Measurements from ENCODE around the gene ZNF280A.

Gene ZNF280A

DNA sequence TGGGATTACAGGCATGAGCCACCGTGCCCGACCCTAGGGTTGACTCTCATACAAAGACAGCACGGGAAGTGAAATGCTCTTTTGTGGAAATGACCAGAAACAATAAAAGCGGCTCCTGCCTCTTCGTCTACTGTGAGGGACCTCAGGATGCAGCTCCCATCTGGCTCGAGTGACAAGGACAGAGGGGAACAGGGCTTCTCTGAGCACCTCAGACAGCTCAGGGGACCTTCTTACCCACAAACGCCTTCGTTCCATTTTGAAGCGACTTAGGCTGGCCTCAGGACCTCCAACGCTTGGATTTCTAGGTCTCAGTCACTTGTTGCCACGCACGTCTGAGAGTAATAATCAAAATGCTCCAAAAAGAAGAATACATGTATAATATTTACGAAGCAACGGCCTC is 36.5 kb upstream of the ZNF280A start:
- Histone ChIP-seq H3K36me3 (replicated peaks; ENCODE audit: insufficient read depth, low read length) (no peaks in the 10 kb centered on the region), H3K9me3 (replicated peaks; ENCODE audit: insufficient read depth, low read length) (no peaks in the 10 kb centered on the region)
- TF ChIP-seq, protein P1, sequence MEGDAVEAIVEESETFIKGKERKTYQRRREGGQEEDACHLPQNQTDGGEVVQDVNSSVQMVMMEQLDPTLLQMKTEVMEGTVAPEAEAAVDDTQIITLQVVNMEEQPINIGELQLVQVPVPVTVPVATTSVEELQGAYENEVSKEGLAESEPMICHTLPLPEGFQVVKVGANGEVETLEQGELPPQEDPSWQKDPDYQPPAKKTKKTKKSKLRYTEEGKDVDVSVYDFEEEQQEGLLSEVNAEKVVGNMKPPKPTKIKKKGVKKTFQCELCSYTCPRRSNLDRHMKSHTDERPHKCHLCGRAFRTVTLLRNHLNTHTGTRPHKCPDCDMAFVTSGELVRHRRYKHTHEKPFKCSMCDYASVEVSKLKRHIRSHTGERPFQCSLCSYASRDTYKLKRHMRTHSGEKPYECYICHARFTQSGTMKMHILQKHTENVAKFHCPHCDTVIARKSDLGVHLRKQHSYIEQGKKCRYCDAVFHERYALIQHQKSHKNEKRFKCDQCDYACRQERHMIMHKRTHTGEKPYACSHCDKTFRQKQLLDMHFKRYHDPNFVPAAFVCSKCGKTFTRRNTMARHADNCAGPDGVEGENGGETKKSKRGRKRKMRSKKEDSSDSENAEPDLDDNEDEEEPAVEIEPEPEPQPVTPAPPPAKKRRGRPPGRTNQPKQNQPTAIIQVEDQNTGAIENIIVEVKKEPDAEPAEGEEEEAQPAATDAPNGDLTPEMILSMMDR (IDR thresholded peaks at IDR 0.05; ENCODE audit: low read length), result no peak
- no peak for TF ChIP-seq EZH2 (optimal IDR thresholded peaks at IDR 0.05; ENCODE audit: low read depth, low read length)
- TF ChIP-seq EZH2phosphoT487 (IDR thresholded peaks at IDR 0.05; ENCODE audit: low read length), result no peak

DNA sequence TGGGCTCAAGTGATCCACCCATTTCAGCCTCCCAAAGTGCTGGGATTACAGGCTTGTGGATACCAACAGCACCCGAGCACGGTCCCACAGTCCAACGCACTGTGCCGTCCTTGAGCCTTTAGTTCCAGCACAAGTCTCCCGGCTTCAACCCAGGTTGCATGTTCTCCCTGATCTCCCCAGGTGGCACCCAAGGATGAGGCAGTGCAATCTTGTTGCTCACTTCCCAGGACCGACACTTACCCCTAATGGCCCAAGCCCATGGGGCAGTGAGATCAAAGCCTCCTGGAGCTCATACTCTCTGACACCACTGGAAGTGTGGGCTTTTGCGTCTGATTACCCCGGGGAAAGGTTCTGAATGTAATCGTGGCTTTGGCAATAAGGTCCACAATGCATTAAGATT is 35.5 kb upstream of the ZNF280A start:
- Histone ChIP-seq H3K27ac (ENCODE audit: low read length) (no peak overlapping the region), H3K9me2 (replicated peaks; ENCODE audit: insufficient read depth, low read length) (no peaks in the 10 kb centered on the region), H2AFZ (ENCODE audit: low read length) (no peak overlapping the region), H3K4me2 (ENCODE audit: low read depth, low read length) (no peak overlapping the region), H4K20me1 (ENCODE audit: insufficient read depth, low read length) (no peaks in the 10 kb centered on the region), H3K9me3 (replicated peaks; ENCODE audit: insufficient read depth, low read length) (no peaks in the 10 kb centered on the region), H3K79me2 (ENCODE audit: low read length) (no peaks in the 10 kb centered on the region), H3K9ac (ENCODE audit: low read length) (no peak overlapping the region), H3F3A (ENCODE audit: insufficient read depth, low read length) (no peaks in the 10 kb centered on the region), H3K27me3 (replicated peaks; ENCODE audit: insufficient read depth, low read length) (no peaks in the 10 kb centered on the region), H3K4me3 (ENCODE audit: low read length) (no peak overlapping the region), H3K36me3 (replicated peaks; ENCODE audit: insufficient read depth, low read length) (no peaks in the 10 kb centered on the region), H3K4me1 (ENCODE audit: low read length) (peaks cover 3% of the 10 kb centered on the region; the same call in 1 of the 2 replicates)
- TF ChIP-seq EZH2phosphoT487 (IDR thresholded peaks at IDR 0.05; ENCODE audit: low read length), result no peak
- no peak for TF ChIP-seq EZH2 (optimal IDR thresholded peaks at IDR 0.05; ENCODE audit: low read depth, low read length)
- TF ChIP-seq, protein P1 (IDR thresholded peaks at IDR 0.05; ENCODE audit: low read length), result no peak
- no peak for DNase-seq

More for the DNA sequence above, 36.5 kb upstream of the ZNF280A start:
- no peaks in the 10 kb centered on the region for H4K20me1 ChIP-seq (ENCODE audit: insufficient read depth, low read length)
- no peak overlapping the region for H2AFZ ChIP-seq (ENCODE audit: low read length)
- DNase-seq, result no peak
- H3F3A ChIP-seq (ENCODE audit: insufficient read depth, low read length), result no peaks in the 10 kb centered on the region
- peaks cover 3% of the 10 kb centered on the region; the same call in 1 of the 2 replicates for H3K4me1 ChIP-seq (ENCODE audit: low read length)
- H3K9me2 ChIP-seq (replicated peaks; ENCODE audit: insufficient read depth, low read length), result no peaks in the 10 kb centered on the region
- H3K9ac ChIP-seq (ENCODE audit: low read length), result no peak overlapping the region
- H3K27me3 ChIP-seq (replicated peaks; ENCODE audit: insufficient read depth, low read length), result no peaks in the 10 kb centered on the region
- no peak overlapping the region for H3K27ac ChIP-seq (ENCODE audit: low read length)
- H3K79me2 ChIP-seq (ENCODE audit: low read length), result no peaks in the 10 kb centered on the region
- no peak overlapping the region for H3K4me2 ChIP-seq (ENCODE audit: low read depth, low read length)
- no peak overlapping the region for H3K4me3 ChIP-seq (ENCODE audit: low read length)

DNA sequence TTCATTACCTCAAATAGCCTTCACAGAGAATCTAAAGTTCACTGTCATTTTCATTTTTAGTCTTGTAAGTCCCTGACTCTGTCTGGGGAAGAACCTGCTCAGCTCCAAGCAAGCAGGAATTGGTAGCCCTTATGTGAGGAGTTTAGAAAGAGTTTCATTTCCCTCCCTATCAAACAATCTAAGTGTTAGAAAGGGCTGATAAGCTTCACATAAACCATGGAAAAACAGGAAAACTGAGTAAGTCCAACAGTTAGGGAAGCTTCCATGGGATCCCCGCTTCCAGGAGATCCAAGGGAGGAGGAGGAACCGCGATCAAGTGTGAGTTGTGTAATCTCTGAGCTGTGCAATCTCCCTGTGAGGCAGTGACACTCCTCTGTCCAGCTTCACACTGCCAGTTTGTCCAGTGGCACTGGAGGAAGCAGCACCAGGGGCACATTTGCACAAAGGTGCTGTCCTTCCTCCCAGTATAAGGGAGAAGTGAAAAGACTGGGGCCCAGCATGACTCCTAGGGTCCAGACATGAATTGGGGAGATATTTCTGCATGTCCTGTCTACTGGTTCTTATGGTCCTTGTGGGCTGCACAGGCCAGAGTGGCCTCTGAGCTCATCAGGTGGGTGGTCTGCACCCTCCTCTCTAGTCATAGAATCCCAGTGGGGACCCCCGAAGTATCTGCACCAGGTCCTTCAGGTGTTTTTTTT is 34.7 kb upstream of the ZNF280A start:
- Histone ChIP-seq H3K4me3 (ENCODE audit: low read length) (no peak overlapping the region), H3K27ac (ENCODE audit: low read length) (no peak overlapping the region), H3K27me3 (replicated peaks; ENCODE audit: insufficient read depth, low read length) (no peaks in the 10 kb centered on the region), H3K9ac (ENCODE audit: low read length) (no peak overlapping the region), H3F3A (ENCODE audit: insufficient read depth, low read length) (no peaks in the 10 kb centered on the region), H3K9me3 (replicated peaks; ENCODE audit: insufficient read depth, low read length) (no peaks in the 10 kb centered on the region), H4K20me1 (ENCODE audit: insufficient read depth, low read length) (no peaks in the 10 kb centered on the region), H3K4me1 (ENCODE audit: low read length) (peaks cover 3% of the 10 kb centered on the region; the same call in 1 of the 2 replicates), H2AFZ (ENCODE audit: low read length) (no peak overlapping the region), H3K9me2 (replicated peaks; ENCODE audit: insufficient read depth, low read length) (no peaks in the 10 kb centered on the region), H3K36me3 (replicated peaks; ENCODE audit: insufficient read depth, low read length) (no peaks in the 10 kb centered on the region), H3K4me2 (ENCODE audit: low read depth, low read length) (no peak overlapping the region), H3K79me2 (ENCODE audit: low read length) (no peaks in the 10 kb centered on the region)
- DNase-seq, result no peak
- TF ChIP-seq, protein P1 (IDR thresholded peaks at IDR 0.05; ENCODE audit: low read length), result no peak
- TF ChIP-seq EZH2phosphoT487 (IDR thresholded peaks at IDR 0.05; ENCODE audit: low read length), result no peak
- TF ChIP-seq EZH2 (optimal IDR thresholded peaks at IDR 0.05; ENCODE audit: low read depth, low read length), result no peak
